Fibroblast of lung (primary cell): ENCODE results near the gene SRD5A1. TPM values are rescaled to one million over a fixed set of nuclear protein-coding genes. Genes with fewer than 3 reads are reported as not detected.

Experiments used
- DNase-seq, 2 donors: peaks; one replicate each; pipeline versions ENCODE4 v3.0.0 to v3.0.0-alpha.2; 2010; ENCODE audit warnings: low read depth in 2 of 2
- H2AFZ ChIP-seq: 2 replicates; pipeline ENCODE4 v1.5.1; 2012; ENCODE audit warnings: low read length, control low read depth, inconsistent platforms
- H3K27ac ChIP-seq: 2 replicates; pipeline ENCODE4 v1.5.1; 2011; ENCODE audit warnings: low read length, control low read depth; ENCODE audit not compliant: insufficient read depth
- H3K27me3 ChIP-seq: 2 replicates; pipeline ENCODE4 v1.5.1; 2011; ENCODE audit warnings: mild to moderate bottlenecking, low read length; ENCODE audit not compliant: control insufficient read depth, insufficient read depth
- H3K36me3 ChIP-seq: 2 replicates; pipeline ENCODE4 v1.5.1; 2011; ENCODE audit warnings: low read length; ENCODE audit not compliant: control insufficient read depth, insufficient read depth
- H3K4me1 ChIP-seq: 2 replicates; pipeline ENCODE4 v1.5.1; 2011; ENCODE audit warnings: low read length; ENCODE audit not compliant: control insufficient read depth, insufficient read depth; ENCODE audit errors: extremely low read depth
- H3K4me2 ChIP-seq: 2 replicates; pipeline ENCODE4 v1.5.1; 2011; ENCODE audit warnings: low read length, control low read depth; ENCODE audit not compliant: insufficient read depth; ENCODE audit errors: extremely low read depth
- H3K4me3 ChIP-seq, 4 experiments: fragments of 200-600 bp in 1 of 4; sonication (generic) in 1 of 4; replicated peaks in 1 of 4; 2 replicates each; pipeline ENCODE4 v1.5.1; 2011 to 2016; ENCODE audit warnings: low read length in 4 of 4, low read depth in 3 of 4, mild to moderate bottlenecking in 3 of 4, control low read depth in 2 of 4, inconsistent platforms in 1 of 4, mixed read lengths in 1 of 4; ENCODE audit not compliant: insufficient read depth in 1 of 4; ENCODE audit errors: control extremely low read depth in 1 of 4
- H3K79me2 ChIP-seq: 2 replicates; pipeline ENCODE4 v1.5.1; 2012; ENCODE audit warnings: mild to moderate bottlenecking, low read length, inconsistent platforms; ENCODE audit not compliant: control insufficient read depth, insufficient read depth
- H3K9ac ChIP-seq: 2 replicates; pipeline ENCODE4 v1.5.1; 2011; ENCODE audit warnings: mild to moderate bottlenecking, low read length, control low read depth; ENCODE audit not compliant: insufficient read depth
- H3K9me3 ChIP-seq: 2 replicates; pipeline ENCODE4 v1.5.1; 2012; ENCODE audit warnings: low read depth, low read length; ENCODE audit not compliant: control insufficient read depth, insufficient read depth
- H4K20me1 ChIP-seq: 2 replicates; pipeline ENCODE4 v1.5.1; 2011; ENCODE audit warnings: low read length; ENCODE audit not compliant: control insufficient read depth, insufficient read depth; ENCODE audit errors: extremely low read depth
- EZH2 ChIP-seq: IDR thresholded peaks from 2 replicates; pipeline ENCODE4 v1.5.1; 2012; ENCODE audit warnings: low read length, control low read depth, mild to moderate bottlenecking; ENCODE audit errors: missing control alignments
- polyA plus RNA-seq, 2 donors: library from polyadenylated mRNA; depleted of rRNA in 1 of 2; stranded (reverse) in 1 of 2; unstranded in 1 of 2; fragments of >200 nt; gene quantifications; 2 replicates each; pipeline ENCODE4 v1.2.1, GENCODE V29; 2011 to 2012; ENCODE audit warnings: missing spikeins in 1 of 2
- total RNA-seq: library from RNA; depleted of rRNA; stranded (reverse); fragments of >200 nt; gene quantifications from 2 replicates; pipeline ENCODE4 v1.2.1, GENCODE V29; 2014
- TF ChIP-seq, protein P1 (sequence below), 2 donors: IDR thresholded peaks in 1 of 2; conservative IDR thresholded peaks in 1 of 2; 1 replicate in 1 of 2; 2 replicates in 1 of 2; pipeline ENCODE4 v1.5.1; 2011 to 2012; ENCODE audit warnings: low read length in 2 of 2, control low read depth in 1 of 2, inconsistent platforms in 1 of 2, low read depth in 1 of 2, mild to moderate bottlenecking in 1 of 2

Gene SRD5A1
- total and polyA plus RNA-seq, 2 donors (not counting 1 experiment from before 2014, with no cell fraction given), result 12.1 to 20.6 TPM

DNA sequence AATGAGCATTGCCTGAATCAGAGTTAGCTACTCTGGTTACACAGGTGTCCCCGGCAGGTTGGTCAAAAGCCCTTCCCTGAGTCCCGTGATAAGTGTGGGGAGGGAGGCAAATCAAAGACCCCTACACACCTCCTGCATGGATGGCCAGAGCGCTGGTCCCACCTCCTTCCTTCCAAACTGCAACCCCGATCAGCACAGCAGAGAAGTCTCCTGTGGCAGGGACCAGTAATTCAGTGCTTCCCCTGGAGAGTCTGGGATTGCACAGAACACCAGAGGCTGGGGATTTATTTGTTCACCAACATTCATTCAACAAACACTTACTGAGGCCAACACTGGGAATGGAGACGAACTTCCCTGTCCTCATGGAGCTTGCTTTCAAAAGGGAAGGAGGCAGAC, 46.6 kb upstream of the SRD5A1 start:
- Histone ChIP-seq H3K4me1 (no peaks in the 10 kb centered on the region), H2AFZ (no peak overlapping the region), H3K36me3 (no peaks in the 10 kb centered on the region), H3K79me2 (no peaks in the 10 kb centered on the region), H3K9ac (no peak overlapping the region), H3K4me3 (no peak overlapping the region), H4K20me1 (no peaks in the 10 kb centered on the region), H3K9me3 (no peaks in the 10 kb centered on the region), H3K4me2 (no peak overlapping the region), H3K27me3 (peaks cover 24% of the 10 kb centered on the region), H3K27ac (no peak overlapping the region)
- TF ChIP-seq, protein P1, sequence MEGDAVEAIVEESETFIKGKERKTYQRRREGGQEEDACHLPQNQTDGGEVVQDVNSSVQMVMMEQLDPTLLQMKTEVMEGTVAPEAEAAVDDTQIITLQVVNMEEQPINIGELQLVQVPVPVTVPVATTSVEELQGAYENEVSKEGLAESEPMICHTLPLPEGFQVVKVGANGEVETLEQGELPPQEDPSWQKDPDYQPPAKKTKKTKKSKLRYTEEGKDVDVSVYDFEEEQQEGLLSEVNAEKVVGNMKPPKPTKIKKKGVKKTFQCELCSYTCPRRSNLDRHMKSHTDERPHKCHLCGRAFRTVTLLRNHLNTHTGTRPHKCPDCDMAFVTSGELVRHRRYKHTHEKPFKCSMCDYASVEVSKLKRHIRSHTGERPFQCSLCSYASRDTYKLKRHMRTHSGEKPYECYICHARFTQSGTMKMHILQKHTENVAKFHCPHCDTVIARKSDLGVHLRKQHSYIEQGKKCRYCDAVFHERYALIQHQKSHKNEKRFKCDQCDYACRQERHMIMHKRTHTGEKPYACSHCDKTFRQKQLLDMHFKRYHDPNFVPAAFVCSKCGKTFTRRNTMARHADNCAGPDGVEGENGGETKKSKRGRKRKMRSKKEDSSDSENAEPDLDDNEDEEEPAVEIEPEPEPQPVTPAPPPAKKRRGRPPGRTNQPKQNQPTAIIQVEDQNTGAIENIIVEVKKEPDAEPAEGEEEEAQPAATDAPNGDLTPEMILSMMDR (conservative IDR thresholded peaks at IDR 0.05 in 1 of 2, IDR thresholded peaks at IDR 0.05 in 1 of 2; ENCODE audit: low read depth in 1 of 2, low read length in 2 of 2), result no peak
- TF ChIP-seq EZH2, result no peak
- no peak for DNase-seq

DNA sequence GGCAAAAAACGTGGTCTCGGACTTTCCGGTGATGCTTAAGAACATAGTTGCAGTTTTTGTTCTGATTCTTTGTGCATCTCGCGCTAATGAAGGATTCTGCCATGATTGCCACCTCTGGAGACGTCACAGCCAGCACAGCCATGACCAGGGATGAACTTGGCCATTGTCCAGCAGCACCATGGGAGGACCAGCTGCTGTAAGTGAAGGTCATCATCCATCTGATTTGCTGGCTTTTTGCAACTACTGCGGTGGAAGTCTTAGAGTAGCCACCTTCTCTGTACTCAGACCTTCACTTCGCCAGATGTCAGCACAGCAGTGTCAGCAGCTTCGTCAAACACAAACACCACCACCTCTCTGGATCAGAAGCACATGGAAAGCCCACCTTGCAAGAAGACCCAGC, 46.1 kb upstream of the SRD5A1 start:
- TF ChIP-seq EZH2, result no peak
- TF ChIP-seq, protein P1 (conservative IDR thresholded peaks at IDR 0.05 in 1 of 2, IDR thresholded peaks at IDR 0.05 in 1 of 2; ENCODE audit: low read depth in 1 of 2, low read length in 2 of 2), result no peak

DNA sequence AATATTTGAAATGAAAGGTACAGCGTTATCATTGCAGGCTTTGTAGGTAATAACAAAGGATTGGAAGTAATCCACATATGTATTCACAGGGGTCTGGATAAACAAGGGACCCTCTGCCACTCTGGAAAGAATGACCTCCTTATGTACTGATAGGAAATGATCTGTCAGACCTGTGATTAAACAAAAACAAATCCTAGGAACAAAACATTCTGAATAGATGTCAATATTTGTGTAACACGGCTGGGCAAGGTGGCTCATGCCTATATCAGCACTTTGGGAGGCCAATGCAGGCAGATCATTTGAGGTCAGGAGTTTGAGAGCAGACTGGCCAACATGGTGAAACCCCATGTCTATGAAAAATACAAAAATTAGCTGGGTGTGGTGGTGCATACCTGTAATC, 42.7 kb upstream of the SRD5A1 start:
- Histone ChIP-seq H2AFZ (no peak overlapping the region), H3K79me2 (no peaks in the 10 kb centered on the region), H3K9ac (no peak overlapping the region), H3K27me3 (no peaks in the 10 kb centered on the region), H3K4me3 (no peak overlapping the region), H3K4me2 (no peak overlapping the region), H3K27ac (no peak overlapping the region), H3K9me3 (no peaks in the 10 kb centered on the region), H3K36me3 (no peaks in the 10 kb centered on the region), H3K4me1 (no peaks in the 10 kb centered on the region), H4K20me1 (no peaks in the 10 kb centered on the region)
- no peak for TF ChIP-seq EZH2
- TF ChIP-seq, protein P1 (conservative IDR thresholded peaks at IDR 0.05 in 1 of 2, IDR thresholded peaks at IDR 0.05 in 1 of 2; ENCODE audit: low read depth in 1 of 2, low read length in 2 of 2), result no peak
- DNase-seq, result no peak

More for the DNA sequence above, 46.1 kb upstream of the SRD5A1 start:
- no peak overlapping the region for H2AFZ ChIP-seq
- no peaks in the 10 kb centered on the region for H3K4me1 ChIP-seq
- H4K20me1 ChIP-seq, result no peaks in the 10 kb centered on the region
- H3K9ac ChIP-seq, result no peak overlapping the region
- no peak for DNase-seq
- no peak overlapping the region for H3K27ac ChIP-seq
- no peaks in the 10 kb centered on the region for H3K36me3 ChIP-seq
- H3K9me3 ChIP-seq, result no peaks in the 10 kb centered on the region
- H3K27me3 ChIP-seq, result peaks cover 19% of the 10 kb centered on the region
- no peak overlapping the region for H3K4me3 ChIP-seq
- H3K79me2 ChIP-seq, result no peaks in the 10 kb centered on the region
- H3K4me2 ChIP-seq, result no peak overlapping the region
